Neural progenitor cell (in vitro differentiated cells): ENCODE data around the gene NUP93.

ENCODE experiments used
- EZH2 ChIP-seq: fragments of 200-600 bp; sonication (generic); IDR thresholded peaks from 2 replicates; pipeline ENCODE4 v1.6.1; 2017; ENCODE audit warnings: antibody characterized with exemption, mild to moderate bottlenecking, moderate library complexity
- EZH2phosphoT487 ChIP-seq: fragments of 200-600 bp; sonication (generic); IDR thresholded peaks from 2 replicates; pipeline ENCODE4 v1.6.1; 2017; ENCODE audit warnings: antibody characterized with exemption
- TF ChIP-seq, protein P1 (sequence below): fragments of 200-600 bp; sonication (generic); IDR thresholded peaks from 2 replicates; pipeline ENCODE4 v1.5.1; 2017; ENCODE audit warnings: antibody characterized with exemption, mild to moderate bottlenecking

- TF ChIP-seq EZH2phosphoT487 = no peak
- TF ChIP-seq, protein P1, sequence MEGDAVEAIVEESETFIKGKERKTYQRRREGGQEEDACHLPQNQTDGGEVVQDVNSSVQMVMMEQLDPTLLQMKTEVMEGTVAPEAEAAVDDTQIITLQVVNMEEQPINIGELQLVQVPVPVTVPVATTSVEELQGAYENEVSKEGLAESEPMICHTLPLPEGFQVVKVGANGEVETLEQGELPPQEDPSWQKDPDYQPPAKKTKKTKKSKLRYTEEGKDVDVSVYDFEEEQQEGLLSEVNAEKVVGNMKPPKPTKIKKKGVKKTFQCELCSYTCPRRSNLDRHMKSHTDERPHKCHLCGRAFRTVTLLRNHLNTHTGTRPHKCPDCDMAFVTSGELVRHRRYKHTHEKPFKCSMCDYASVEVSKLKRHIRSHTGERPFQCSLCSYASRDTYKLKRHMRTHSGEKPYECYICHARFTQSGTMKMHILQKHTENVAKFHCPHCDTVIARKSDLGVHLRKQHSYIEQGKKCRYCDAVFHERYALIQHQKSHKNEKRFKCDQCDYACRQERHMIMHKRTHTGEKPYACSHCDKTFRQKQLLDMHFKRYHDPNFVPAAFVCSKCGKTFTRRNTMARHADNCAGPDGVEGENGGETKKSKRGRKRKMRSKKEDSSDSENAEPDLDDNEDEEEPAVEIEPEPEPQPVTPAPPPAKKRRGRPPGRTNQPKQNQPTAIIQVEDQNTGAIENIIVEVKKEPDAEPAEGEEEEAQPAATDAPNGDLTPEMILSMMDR = no peak
- TF ChIP-seq EZH2 = no peak
Observed at GRCh38 chr16:56876048-56876447, 146.1 kb downstream of the NUP93 start.
